GM12801 (cell line): Measurements from ENCODE around the gene ATXN7.

Experiments used
- CTCF ChIP-seq: IDR thresholded peaks from one replicate; pipeline ENCODE4 v1.5.1; 2011; ENCODE audit warnings: control low read depth; ENCODE audit not compliant: insufficient read length; ENCODE audit errors: extremely low read depth

ATXN7 gene

DNA sequence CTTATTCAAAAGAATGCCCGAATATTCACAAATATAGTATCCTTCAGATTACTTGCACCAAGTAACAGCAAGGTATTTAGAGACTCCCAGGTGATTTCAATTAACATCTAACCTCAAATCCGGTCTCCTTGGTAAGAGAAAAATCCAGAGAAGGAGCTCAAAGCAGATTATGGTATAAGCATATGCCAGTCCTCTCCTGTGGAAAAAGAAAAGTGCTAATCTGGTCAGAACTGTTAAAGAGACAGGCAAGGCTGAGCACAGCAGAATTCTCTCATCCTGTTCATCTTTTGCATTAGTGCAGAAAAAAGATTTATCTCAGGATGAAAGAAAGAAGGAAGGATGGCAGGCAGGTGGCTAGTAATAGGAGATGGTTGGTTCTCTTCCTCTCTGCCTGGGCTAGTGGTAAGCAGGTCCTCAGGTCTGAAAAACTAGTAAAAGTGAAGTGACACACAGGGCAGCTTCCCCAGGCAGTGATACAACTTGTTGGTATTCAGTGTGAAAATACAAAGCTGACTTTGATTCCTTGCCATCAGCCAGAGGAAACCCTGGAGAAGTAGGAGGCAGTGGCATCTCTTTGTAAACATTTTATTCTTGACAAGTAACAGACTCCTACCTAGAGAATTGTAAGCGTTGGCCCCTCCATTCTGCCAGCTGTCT, 14.2 kb downstream of the ATXN7 start:
- no peak for TF ChIP-seq CTCF

- no peak for TF ChIP-seq CTCF
These were observed 14.9 kb downstream of the ATXN7 start for GRCh38 chr3:63878394-63879060.

DNA sequence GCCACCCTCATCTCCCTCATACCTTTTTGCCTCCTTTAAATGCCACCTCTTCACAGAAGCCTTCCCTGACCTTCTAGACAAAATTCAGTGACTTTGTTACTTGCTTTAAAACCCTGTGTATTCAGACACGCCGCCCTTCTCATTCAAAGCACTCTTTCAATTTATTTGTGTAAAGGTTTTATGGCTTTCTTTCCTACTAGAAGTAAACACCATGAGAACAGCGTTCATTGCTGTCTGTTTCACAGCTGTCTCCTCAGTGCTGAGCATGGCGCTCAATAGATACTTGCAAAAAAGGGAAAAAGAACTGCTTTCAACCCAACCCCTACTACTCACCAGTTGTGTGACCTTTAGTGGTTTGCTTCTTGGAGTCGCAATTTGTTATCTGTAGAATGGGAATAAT, 17.0 kb downstream of the ATXN7 start:
- TF ChIP-seq CTCF, result no peak

DNA sequence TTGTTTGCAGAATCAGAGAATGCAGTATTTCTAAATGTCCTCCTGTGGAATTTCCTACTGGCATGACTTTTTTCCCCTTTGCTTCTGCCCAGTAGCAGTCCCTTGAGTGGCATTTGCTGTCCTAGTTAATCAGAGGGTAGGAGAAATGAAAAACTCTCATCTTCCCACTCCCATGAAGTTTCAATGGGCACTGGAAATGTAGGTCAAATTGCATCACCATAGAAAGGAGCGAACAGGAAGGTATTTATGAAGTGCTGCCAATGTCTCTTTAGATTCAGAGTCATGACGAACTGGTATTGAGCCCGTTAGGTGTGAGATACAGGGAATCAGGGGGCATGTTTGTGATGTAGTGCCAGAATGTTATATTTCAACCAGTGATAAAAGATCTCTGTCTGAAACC, 23.2 kb downstream of the ATXN7 start:
- TF ChIP-seq CTCF, result no peak

GRCh38 chr3:63891518-63891917, 27.9 kb downstream of the ATXN7 start:
- no peak for TF ChIP-seq CTCF

GRCh38 chr3:63892773-63893352, 29.2 kb downstream of the ATXN7 start:
- TF ChIP-seq CTCF, result no peak

DNA sequence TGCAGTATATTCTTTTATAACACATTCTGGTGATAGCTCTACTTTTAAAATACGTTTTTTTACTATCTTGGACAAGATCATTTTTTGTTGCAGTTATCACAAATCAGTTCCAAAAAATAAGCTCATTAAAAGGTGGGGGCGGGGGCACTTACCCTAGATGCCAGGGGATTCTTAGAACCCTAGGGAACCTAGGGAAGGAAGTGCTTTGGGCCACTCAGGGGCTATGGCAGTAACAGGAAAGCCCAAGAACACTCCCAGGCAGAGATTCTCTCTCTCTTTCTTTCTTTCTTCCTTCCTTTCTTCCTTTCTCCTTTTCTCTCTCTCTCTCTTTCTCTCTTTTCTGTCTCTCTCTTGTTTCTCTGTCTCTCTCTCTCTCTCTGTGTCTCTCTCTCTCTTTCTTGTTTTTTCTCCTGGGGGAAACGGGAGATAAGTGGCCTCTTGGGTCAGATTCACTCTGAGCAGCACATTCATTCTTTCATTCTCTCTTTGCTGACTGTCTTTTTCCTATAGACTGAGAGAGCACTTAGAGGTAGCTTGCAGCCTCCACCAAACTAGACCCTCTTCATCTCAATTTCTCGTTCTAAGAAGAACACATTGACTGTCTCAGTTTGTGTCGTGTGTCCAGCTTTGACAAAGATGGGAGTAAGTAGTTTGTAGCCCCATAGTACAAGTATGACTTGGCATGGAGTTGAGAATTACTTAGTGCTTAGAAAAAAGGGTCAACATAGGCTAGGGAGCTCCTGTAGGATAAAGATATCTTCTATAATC, 31.9 kb downstream of the ATXN7 start:
- TF ChIP-seq CTCF, result no peak
